Measurements from ENCODE around the gene NCKIPSD.

- TF ChIP-seq POLR2A (IDR thresholded peaks at IDR 0.05; ENCODE audit: extremely low read depth, insufficient read length) = no peak
- TF ChIP-seq CTCF (IDR thresholded peaks at IDR 0.05; ENCODE audit: low read depth, low read length) = no peak
Observed at GRCh38 chr3:48672522-48672921, 13.2 kb downstream of the NCKIPSD start.
